GM12873 (cell line): ENCODE data around the gene RPS15.

ENCODE experiments used
- CTCF ChIP-seq: IDR thresholded peaks from 2 replicates; pipeline ENCODE4 v1.5.1; 2012; ENCODE audit warnings: low read depth, mild to moderate bottlenecking, moderate library complexity, low read length, control low read depth; ENCODE audit not compliant: insufficient read depth; ENCODE audit errors: missing control alignments

RPS15 gene

GRCh38 chr19:1412323-1412923 is 25.8 kb upstream of the RPS15 start:
- no peak for TF ChIP-seq CTCF

DNA sequence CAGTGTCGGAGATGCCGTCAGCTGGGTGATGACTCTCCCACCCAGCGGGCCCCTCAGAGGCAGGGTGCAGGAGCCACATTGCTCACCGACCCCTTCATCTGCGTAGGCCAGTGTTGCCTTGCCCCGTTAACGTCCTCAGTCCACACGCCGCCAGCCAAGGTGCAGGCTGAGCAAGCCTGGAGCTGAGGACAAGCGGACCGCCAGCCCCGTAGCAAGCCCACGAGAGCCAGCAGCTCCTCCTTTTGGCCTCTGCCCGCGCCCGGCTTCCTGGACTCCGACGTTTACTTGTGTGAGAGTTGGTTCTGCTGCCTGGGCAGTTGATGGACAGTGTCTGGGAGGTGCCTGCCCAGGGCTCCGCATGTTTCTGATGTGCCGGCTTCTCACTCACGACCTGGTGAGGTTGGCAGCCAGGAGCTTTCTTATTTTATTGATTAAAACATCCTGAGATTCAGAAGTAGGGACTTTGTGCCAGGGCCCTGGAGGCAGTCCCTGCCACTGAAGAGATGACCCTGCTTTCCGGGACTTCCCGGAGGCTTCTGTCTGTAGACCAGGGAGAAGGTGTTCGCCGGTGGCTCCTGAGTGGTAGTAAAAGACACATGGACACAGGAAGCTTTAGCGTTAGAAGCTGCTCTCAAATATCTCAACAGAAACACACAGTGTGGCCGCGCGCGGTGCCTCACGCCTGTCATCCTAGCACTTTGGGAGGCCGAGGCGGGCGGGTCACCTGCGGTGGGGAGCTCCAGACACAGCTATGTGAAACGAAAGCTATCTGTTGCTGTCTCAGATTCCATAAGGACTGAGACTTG is 25.0 kb upstream of the RPS15 start:
- TF ChIP-seq CTCF: no peak

- TF ChIP-seq CTCF: no peak
Measured at GRCh38 chr19:1416014-1416841, 22.0 kb upstream of the RPS15 start.

- no peak for TF ChIP-seq CTCF
Measured at GRCh38 chr19:1417145-1417544, 21.1 kb upstream of the RPS15 start.

DNA sequence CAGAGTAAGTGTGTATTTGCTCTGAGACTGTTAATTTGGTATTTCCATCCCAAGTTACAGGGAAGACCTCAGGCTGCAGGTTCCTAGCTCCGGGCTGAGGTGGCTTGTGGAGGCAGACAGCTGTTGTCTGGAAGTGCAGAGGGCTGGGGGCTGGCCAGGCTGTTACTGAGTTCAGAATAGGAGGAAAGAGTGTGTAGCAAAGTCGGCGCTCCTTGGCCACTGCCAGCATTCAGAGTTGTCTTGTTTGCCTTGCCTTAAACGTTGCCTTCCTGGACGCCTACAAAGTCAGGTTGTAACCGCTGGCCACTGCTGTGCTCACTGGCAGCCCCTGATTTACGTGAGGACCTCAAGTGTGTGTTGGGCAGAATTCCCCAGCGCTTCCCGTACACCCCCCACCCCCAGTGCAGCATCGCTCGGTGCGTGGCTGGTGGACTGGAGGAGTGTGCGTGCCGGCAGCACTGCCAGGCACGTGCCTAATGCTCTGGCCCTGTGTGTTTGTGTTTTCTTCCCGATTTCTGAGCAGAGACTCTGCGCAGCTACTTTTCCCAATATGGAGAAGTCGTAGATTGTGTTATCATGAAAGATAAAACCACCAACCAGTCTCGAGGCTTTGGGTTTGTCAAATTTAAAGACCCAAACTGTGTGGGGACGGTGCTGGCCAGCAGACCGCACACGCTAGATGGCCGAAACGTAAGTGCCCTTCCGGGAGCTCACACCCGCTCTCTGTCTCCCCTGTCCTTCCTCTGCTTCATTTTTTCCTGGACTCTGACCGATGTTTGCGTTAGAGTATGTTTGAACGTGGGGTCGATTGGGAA is 20.3 kb upstream of the RPS15 start:
- TF ChIP-seq CTCF: no peak

DNA sequence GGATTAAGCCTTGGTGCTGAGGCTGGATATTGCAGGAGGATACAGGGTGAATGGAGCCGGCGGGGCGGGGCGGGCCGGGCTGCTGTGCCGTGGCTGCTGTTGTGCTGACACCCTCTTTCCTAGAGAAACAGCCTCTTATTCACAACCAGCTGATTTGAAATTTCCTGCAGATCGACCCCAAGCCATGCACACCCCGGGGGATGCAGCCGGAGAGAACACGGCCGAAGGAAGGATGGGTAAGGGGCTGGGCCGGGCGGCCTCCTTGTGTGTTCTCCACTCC is 19.8 kb upstream of the RPS15 start:
- no peak for TF ChIP-seq CTCF
